Epithelial cell of proximal tubule (primary cell): ENCODE results near the gene SRRD. TPM values are rescaled to one million over a fixed set of nuclear protein-coding genes. Genes with fewer than 3 reads are reported as not detected.
"Not testable (repeated sequence)": the region's sequence is repeated elsewhere in the genome, so short reads cannot be mapped to it uniquely, and the experiment has no call there.

Source experiments
- DNase-seq: peaks from one replicate; pipeline ENCODE4 v3.0.0-alpha.2; 2011; ENCODE audit warnings: low read depth
- H3K4me3 ChIP-seq: 2 replicates; pipeline ENCODE4 v1.5.1; 2011; ENCODE audit warnings: low read depth, mild to moderate bottlenecking, low read length
- CTCF ChIP-seq: conservative IDR thresholded peaks from 2 replicates; pipeline ENCODE4 v1.5.1; 2012; ENCODE audit warnings: low read depth, mild to moderate bottlenecking, low read length
- total RNA-seq: library from RNA; depleted of rRNA; stranded (reverse); fragments of >200 nt; gene quantifications from 2 replicates; pipeline ENCODE4 v1.2.3, GENCODE V29; 2015

SRRD gene
- total RNA-seq, 1 donor from 2014 or later, result 17.1 TPM

DNA sequence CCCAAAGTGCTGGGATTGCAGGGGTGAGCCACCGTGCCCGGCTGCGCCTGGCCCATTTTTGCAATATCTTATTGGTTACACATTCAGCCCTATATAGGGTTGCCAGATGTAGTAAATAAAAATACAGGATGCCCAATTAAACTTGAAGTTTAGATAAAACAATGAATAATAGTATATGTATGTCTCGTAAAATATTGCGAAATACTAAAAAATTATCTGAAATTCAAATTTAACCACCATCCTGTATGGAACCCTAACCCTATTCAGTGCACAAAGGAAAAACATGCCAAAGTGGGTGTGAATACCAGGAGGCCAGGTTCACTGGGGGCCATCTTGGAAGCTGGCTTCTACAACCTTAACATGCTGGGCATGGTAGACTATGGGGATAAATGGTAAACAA lies 33.8 kb downstream of the SRRD start:
- no peak overlapping the region for H3K4me3 ChIP-seq
- DNase-seq, result no peak
- TF ChIP-seq CTCF, result no peak

DNA sequence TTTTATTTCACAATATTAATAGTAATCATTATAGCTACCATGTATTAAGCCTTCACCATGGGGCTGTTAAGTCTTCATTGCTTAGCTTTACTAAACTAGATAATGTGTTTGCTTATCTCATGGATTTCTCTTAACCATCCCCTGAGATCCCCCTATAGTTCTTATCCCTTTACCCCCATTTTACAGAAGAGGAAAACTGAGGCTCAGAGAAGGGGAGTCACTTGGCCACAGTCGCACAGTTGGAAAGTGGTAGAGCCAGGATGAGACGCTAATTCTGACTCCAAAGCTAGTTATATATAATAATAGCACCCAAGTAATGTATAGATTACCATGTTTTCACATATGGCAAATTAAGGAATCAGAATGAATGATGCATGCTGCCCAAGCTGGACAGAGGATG lies 38.3 kb downstream of the SRRD start:
- no peak for DNase-seq
- H3K4me3 ChIP-seq, result no peak overlapping the region
- TF ChIP-seq CTCF, result no peak

DNA sequence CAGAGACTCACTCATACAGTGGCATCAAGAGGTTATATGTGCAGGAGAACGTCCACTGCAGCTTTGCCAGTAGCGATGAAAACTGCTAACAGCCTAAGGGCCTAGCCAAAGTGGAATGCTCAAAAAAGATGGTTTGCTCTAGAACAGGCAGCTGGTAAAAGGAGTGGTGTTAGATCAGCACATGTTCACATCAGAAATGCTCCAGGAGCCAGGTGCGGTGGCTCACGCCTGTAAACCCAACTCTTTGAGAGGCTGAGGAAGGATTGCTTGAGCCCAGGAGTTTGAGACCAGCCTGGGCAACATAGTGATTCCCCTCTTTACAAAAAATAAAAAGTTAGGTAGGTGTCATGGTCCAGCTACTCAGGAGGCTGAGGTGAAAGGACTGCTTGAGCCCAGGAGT lies 38.9 kb downstream of the SRRD start:
- DNase-seq, result no peak
- TF ChIP-seq CTCF, result no peak
- no peak overlapping the region for H3K4me3 ChIP-seq

GRCh38 chr22:26524870-26525269 lies 41.2 kb downstream of the SRRD start:
- DNase-seq, result no peak
- no peak overlapping the region for H3K4me3 ChIP-seq
- TF ChIP-seq CTCF, result no peak

DNA sequence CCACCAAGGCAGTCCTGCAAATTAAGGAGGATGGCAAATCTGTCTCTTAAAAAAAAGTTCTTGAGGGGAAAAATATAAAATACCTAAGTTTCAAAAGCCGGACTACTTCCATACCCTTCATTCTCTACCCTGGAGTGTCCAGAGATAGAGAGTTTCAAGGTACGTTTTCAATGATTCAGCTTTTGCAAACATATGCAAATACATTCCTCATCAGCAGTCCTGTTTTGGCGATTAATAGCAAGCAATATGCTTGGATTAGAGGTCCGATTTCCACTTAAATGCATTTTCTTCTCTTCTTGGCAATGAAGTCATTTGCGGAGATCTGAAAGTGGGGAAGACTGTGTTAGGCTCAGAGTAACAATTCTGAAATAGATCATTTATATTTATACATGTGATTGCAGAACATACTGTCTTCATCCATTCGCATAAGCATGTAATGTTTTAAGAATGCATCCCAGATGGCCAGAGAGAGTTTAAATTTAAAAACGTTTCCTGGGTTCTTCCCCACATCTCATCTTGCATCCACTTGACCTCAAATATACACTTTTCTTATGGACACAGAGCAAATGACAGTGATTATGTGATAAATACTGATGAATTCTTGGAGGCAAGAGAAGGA lies 42.4 kb downstream of the SRRD start:
- no peak for TF ChIP-seq CTCF
- H3K4me3 ChIP-seq, result no peak overlapping the region
- DNase-seq, result no peak

DNA sequence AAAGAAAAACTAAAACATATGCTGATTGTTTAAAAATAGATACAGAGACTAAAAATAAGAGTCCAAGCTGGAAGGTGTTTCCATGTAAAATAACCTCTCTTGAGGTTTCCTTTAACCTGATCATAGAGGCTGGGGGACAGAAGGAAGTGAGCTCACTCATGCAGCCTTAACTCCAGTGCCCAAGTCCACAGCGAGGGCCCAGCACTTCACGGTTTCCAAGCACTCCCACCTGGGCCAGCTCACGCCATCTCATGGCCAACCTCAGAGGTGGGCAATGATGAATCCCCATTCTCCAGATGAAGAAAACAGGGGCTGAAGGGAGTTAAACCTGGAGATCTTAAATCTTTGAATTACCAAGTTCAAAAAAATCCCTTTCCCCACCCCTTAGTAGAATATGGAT lies 43.5 kb downstream of the SRRD start:
- DNase-seq, result no peak
- TF ChIP-seq CTCF, result no peak

DNA sequence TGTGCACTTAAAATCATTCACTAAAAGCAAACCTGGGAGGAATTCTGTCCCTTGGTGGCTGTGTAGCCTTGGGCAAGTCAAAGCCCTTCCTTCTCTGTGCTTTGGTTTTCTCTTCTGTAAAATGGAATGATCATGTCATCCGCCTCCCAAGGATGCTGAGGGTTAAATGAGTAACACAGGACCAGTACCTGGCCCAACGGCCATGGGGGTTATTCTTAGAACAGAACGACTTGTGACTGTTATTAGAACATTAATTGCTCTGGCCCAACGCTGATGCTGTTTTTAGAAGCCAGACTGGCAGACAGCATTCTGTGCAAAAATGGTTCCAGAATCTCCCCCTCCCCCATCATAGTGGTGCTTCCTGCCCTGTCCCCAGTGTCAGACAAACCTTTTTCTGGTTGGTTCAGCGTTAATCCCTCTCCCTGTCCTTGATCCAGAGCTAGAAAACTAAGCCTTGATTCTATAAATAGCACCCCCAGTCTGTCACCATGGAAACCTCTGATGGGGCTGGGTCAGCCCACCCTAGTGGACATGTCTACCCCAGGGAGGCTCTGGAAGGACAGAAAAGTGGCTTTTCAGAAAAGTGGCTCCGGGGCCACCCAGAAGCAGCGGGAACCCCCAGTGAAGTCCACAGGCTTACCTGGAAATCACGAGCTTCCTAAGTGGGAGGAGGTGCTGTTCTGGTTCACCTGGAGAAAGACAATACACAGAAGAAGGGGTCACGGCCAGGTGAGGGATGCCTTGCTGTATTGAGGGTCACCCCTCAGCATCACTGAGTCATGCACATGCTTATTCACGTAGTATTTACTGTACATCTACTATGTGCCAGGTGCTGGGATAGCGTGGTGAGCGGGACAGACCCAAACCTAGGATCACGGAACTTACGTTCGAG lies 44.1 kb downstream of the SRRD start:
- DNase-seq, result no peak
- no peak overlapping the region for H3K4me3 ChIP-seq
- TF ChIP-seq CTCF, result no peak

More for the DNA sequence above, 43.5 kb downstream of the SRRD start:
- H3K4me3 ChIP-seq, result no peak overlapping the region

DNA sequence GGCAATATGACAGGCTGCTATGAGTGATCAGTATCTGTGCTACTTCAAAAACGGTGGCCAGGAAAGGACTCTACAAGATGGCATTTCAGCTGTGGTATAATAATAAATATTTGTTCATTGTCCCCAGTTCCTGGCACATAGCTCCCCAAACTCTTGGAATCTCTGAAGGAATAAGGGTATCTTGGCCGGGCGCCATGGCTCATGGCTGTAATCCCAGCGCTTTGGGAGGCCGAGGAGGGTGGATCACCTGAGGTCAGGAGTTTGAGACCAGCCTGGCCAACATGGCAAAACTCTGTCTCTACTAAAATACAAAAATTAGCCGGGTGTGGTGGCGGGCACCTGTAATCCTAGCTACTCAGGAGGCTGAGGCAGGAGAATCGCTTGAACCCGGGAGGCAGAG lies 44.8 kb downstream of the SRRD start:
- not testable (repeated sequence) for H3K4me3 ChIP-seq, DNase-seq
